Glutamatergic neuron (in vitro differentiated cells): ENCODE results near the gene TAF11. TPM values are rescaled to one million over a fixed set of nuclear protein-coding genes. Genes with fewer than 3 reads are reported as not detected.
"Not testable (repeated sequence)": the region's sequence is repeated elsewhere in the genome, so short reads cannot be mapped to it uniquely, and the experiment has no call there.

ENCODE experiments used
- DNase-seq: peaks from one replicate; pipeline ENCODE4 v3.0.0; 2022
- H3K27ac Mint-ChIP-seq: one replicate; pipeline ENCODE4 v1.8.0; 2020; ENCODE audit warnings: mild to moderate bottlenecking, mixed read lengths, inconsistent platforms; ENCODE audit not compliant: unreplicated experiment
- H3K27me3 Mint-ChIP-seq: one replicate; pipeline ENCODE4 v1.8.0; 2020; ENCODE audit warnings: mild to moderate bottlenecking, moderate library complexity, mixed read lengths, inconsistent platforms; ENCODE audit not compliant: unreplicated experiment
- H3K36me3 Mint-ChIP-seq: one replicate; pipeline ENCODE4 v1.8.0; 2020; ENCODE audit warnings: mild to moderate bottlenecking, mixed read lengths, inconsistent platforms; ENCODE audit not compliant: unreplicated experiment
- H3K4me1 Mint-ChIP-seq: one replicate; pipeline ENCODE4 v1.8.0; 2020; ENCODE audit warnings: mild to moderate bottlenecking, low read depth, mixed read lengths, inconsistent platforms; ENCODE audit not compliant: unreplicated experiment
- H3K4me3 Mint-ChIP-seq: one replicate; pipeline ENCODE4 v1.8.0; 2020; ENCODE audit warnings: mild to moderate bottlenecking, mixed read lengths, inconsistent platforms; ENCODE audit not compliant: unreplicated experiment
- H3K9me3 Mint-ChIP-seq: one replicate; pipeline ENCODE4 v1.8.0; 2020; ENCODE audit warnings: mild to moderate bottlenecking, moderate library complexity, mixed read lengths, inconsistent platforms; ENCODE audit not compliant: unreplicated experiment
- long read RNA-seq: library from polyadenylated mRNA; unstranded; transcript quantifications from one replicate; pipeline ENCODE4 v2.0.0, GENCODE V29; 2020; ENCODE audit not compliant: unreplicated experiment
- total RNA-seq: library from RNA; stranded (reverse); fragmentation: NEBNext Ultra II Directional; extraction: Animal tissue kit (Norgen Biotek cat#: 25700); gene quantifications from one replicate; pipeline ENCODE4 v1.2.1, GENCODE V29; 2021; ENCODE audit not compliant: unreplicated experiment
- TF ChIP-seq, protein P1 (sequence below): fragments of 200-600 bp; sonication (generic); IDR thresholded peaks from one replicate; pipeline ENCODE4 v1.5.0; 2021; ENCODE audit not compliant: partially characterized antibody, unreplicated experiment

Gene TAF11, protein sequence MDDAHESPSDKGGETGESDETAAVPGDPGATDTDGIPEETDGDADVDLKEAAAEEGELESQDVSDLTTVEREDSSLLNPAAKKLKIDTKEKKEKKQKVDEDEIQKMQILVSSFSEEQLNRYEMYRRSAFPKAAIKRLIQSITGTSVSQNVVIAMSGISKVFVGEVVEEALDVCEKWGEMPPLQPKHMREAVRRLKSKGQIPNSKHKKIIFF
- total RNA-seq = 48.5 TPM
- long read RNA-seq, transcript TAF11-202 (4 exons, 1,465 nt) = minor isoform, 5 of 73 reads
- long read RNA-seq, transcript TAF11-201 (5 exons, 1,580 nt) = major isoform, 56 of 73 reads
- long read RNA-seq, partial matches to known transcripts = 8 of 73 reads
- long read RNA-seq, other reads (novel, unspliced or antisense) = 3 of 73 reads

- peak within 1 kb of the TSS; percentile 96 for H3K27ac Mint-ChIP-seq
- no peaks in the 10 kb centered on the region for H3K36me3 Mint-ChIP-seq
- peaks cover 9% of the 10 kb centered on the region for H3K4me1 Mint-ChIP-seq
- H3K4me3 Mint-ChIP-seq = peak within 1 kb of the TSS; percentile 100
- peaks cover 5% of the 10 kb centered on the region for H3K27me3 Mint-ChIP-seq
- DNase-seq = peak; percentile 92
- peaks cover 7% of the 10 kb centered on the region for H3K9me3 Mint-ChIP-seq
- TF ChIP-seq, protein P1, sequence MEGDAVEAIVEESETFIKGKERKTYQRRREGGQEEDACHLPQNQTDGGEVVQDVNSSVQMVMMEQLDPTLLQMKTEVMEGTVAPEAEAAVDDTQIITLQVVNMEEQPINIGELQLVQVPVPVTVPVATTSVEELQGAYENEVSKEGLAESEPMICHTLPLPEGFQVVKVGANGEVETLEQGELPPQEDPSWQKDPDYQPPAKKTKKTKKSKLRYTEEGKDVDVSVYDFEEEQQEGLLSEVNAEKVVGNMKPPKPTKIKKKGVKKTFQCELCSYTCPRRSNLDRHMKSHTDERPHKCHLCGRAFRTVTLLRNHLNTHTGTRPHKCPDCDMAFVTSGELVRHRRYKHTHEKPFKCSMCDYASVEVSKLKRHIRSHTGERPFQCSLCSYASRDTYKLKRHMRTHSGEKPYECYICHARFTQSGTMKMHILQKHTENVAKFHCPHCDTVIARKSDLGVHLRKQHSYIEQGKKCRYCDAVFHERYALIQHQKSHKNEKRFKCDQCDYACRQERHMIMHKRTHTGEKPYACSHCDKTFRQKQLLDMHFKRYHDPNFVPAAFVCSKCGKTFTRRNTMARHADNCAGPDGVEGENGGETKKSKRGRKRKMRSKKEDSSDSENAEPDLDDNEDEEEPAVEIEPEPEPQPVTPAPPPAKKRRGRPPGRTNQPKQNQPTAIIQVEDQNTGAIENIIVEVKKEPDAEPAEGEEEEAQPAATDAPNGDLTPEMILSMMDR = no peak
Measured at GRCh38 chr6:34887753-34888513, at the start of gene TAF11. Gene TAF11, minus strand, starts transcription at chr6:34888042. Its CDS starts 85 bp downstream, at chr6:34887957.

DNA sequence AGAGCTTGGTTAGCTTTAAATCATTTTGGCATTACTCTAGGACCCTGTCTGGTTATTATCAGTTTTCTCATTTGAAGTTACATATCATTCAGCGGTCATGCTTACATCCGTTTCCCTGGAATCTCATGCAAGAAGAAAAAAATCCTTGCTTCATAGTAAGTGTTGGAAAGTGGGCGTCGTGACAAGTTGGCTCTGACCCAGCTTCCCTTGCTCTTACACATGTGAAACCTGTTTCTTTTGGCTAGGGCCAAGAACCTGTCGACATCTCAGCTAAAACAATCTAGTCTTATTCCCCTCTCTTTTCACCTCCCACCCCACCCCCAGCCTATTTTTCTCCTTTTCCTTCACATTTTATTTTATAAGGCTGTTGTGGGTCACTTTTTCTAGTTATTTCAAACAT is 46.7 kb upstream of the TAF11 start:
- no peak for DNase-seq
- peaks cover 4% of the 10 kb centered on the region for H3K4me1 Mint-ChIP-seq
- no peak overlapping the region for H3K4me3 Mint-ChIP-seq
- no peaks in the 10 kb centered on the region for H3K36me3 Mint-ChIP-seq
- peaks cover 1% of the 10 kb centered on the region for H3K27me3 Mint-ChIP-seq
- H3K9me3 Mint-ChIP-seq = no peaks in the 10 kb centered on the region
- TF ChIP-seq, protein P1 = no peak
- H3K27ac Mint-ChIP-seq = no peak overlapping the region

DNA sequence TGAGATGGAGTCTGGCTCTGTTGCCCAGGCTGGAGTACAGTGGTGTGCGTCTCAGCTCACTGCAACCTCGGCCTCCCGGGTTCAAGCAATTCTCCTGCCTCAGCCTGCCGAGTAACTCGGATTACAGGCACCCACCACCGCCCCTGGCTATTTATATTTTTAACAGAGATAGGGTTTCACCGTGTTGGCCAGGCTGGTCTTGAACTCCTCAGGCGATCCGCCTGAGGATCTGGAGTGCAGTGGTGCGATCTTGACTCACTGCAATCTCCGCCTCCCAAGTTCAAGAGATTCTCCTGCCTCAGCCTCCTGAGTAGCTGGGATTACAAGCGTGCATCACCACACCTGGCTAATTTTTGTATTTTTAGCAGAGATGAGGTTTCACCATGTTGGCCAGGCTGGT is 44.4 kb upstream of the TAF11 start:
- H3K4me1 Mint-ChIP-seq, H3K4me3 Mint-ChIP-seq, H3K27ac Mint-ChIP-seq, H3K9me3 Mint-ChIP-seq, H3K36me3 Mint-ChIP-seq, DNase-seq, H3K27me3 Mint-ChIP-seq: not testable (repeated sequence)

DNA sequence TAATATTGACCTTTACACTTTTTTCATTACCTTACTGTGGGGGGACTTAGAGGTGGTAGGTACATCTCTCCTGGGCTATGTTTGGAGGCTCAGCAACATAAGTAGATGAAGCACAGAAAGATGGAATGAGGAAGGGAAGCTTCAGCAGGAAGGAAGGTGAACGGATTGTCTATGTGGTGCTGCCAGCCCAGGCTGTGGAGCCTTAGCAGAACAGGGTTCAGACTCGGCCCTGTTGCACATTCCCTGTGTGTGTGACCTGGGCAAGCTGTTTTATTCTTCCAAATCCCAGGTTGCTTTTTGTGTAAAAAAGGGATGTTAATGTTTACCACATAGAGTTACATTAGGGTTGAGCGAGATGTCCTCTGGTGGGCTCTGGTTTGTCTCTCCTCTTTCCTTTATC is 42.4 kb upstream of the TAF11 start:
- H3K27me3 Mint-ChIP-seq = no peaks in the 10 kb centered on the region
- no peak for DNase-seq
- TF ChIP-seq, protein P1 = no peak
- H3K36me3 Mint-ChIP-seq = no peaks in the 10 kb centered on the region
- H3K27ac Mint-ChIP-seq = no peak overlapping the region
- H3K4me1 Mint-ChIP-seq = peaks cover 6% of the 10 kb centered on the region
- no peak overlapping the region for H3K4me3 Mint-ChIP-seq
- no peaks in the 10 kb centered on the region for H3K9me3 Mint-ChIP-seq

DNA sequence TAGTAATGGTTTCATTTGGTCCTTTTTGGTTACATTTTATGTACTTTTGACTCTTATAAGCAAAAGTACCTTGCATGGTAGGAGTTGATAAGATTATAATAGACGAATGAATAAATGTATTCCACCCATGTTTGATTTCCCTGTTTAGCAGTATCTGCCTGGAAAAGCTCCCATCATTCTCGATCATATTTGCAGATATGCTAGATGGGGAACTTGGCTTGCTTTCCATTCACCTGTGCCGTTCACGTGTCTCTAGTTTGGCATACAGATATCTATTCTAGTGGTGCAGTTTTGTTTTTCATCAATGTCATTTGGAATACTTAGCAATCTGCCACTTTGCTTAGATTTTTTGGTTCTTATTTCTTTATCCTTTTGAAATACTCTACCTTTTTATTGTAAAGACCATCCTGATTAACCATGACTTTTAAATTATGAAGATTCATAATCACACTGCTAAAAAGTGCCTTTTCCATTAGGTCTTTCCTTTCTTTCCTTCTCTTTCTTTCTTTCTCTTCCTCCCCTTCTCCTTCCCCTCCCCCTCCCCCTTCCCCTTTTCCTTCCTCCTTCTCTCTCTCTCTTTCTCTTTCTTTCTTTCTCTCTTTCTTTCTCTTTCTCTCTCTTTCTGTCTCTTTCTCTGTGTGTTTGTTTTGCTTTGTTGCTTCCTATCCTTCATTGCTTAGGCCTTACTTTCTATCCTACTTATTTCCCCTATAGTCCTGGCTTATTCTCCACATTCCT is 41.6 kb upstream of the TAF11 start:
- TF ChIP-seq, protein P1 = no peak
- no peaks in the 10 kb centered on the region for H3K27me3 Mint-ChIP-seq
- no peak overlapping the region for H3K4me3 Mint-ChIP-seq
- no peaks in the 10 kb centered on the region for H3K9me3 Mint-ChIP-seq
- no peak for DNase-seq
- H3K36me3 Mint-ChIP-seq = no peaks in the 10 kb centered on the region
- H3K4me1 Mint-ChIP-seq = peaks cover 6% of the 10 kb centered on the region
- H3K27ac Mint-ChIP-seq = no peak overlapping the region
